ENCODE data around the gene EHHADH. TPM values are rescaled to one million over a fixed set of nuclear protein-coding genes. Genes with fewer than 3 reads are reported as not detected.

The EHHADH gene
- polyA plus RNA-seq, 1 of the 3 experiments (the other 2 are of a cell fraction), result 2.5 TPM

DNA sequence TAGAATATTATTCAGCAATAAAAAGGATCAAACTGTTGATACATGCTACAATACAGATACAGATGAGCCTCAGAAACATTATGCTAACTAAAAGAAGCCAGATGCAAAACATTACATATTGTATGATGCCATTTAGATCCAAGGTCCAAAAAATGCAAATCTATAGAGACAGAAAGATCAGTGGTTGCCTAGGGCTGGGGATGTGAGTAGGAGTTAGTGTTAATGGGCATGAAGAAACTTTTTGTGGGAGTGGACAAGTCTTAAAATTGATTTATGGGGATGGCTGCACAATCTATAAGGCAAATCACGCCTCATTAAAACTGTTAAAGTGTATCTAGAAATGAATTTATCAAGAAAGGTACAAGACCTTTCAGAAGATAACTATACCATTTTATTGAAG is 45.0 kb downstream of the EHHADH start:
- no peak overlapping the region for H3K4me2 ChIP-seq
- WGBS (ENCODE audit: low lambda C conversion rate), result 97% methylated on average over 1 of the region's 1 CpG
- H2AFZ ChIP-seq (ENCODE audit: low read depth), result no peak overlapping the region
- H3K9me3 ChIP-seq, result no peaks in the 10 kb centered on the region
- no peak overlapping the region for H3K4me3 ChIP-seq (ENCODE audit: low read depth in 2 of 2, low read length in 1 of 2)
- no peaks in the 10 kb centered on the region for H4K20me1 ChIP-seq (ENCODE audit: insufficient read depth)
- no peak overlapping the region for H3K27ac ChIP-seq (ENCODE audit: low read depth in 2 of 2, low read length in 1 of 2)
- no peaks in the 10 kb centered on the region for H3F3A ChIP-seq (replicated peaks; ENCODE audit: insufficient read depth)
- peaks cover 9 to 20% of the 10 kb centered on the region in 2 experiments; a peak in 3 of 4 replicates for H3K4me1 ChIP-seq (ENCODE audit: control insufficient read depth in 1 of 2, insufficient read depth in 2 of 2, low read depth in 1 of 2, low read length in 1 of 2)
- TF ChIP-seq USF1 (IDR thresholded peaks at IDR 0.05; ENCODE audit: borderline replicate concordance, low read depth), result no peak
- TF ChIP-seq, protein P1, sequence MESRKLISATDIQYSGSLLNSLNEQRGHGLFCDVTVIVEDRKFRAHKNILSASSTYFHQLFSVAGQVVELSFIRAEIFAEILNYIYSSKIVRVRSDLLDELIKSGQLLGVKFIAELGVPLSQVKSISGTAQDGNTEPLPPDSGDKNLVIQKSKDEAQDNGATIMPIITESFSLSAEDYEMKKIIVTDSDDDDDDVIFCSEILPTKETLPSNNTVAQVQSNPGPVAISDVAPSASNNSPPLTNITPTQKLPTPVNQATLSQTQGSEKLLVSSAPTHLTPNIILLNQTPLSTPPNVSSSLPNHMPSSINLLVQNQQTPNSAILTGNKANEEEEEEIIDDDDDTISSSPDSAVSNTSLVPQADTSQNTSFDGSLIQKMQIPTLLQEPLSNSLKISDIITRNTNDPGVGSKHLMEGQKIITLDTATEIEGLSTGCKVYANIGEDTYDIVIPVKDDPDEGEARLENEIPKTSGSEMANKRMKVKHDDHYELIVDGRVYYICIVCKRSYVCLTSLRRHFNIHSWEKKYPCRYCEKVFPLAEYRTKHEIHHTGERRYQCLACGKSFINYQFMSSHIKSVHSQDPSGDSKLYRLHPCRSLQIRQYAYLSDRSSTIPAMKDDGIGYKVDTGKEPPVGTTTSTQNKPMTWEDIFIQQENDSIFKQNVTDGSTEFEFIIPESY (IDR thresholded peaks at IDR 0.05; ENCODE audit: borderline replicate concordance, low read depth), result no peak
- TF ChIP-seq JUND (IDR thresholded peaks at IDR 0.05), result no peak
- no peak for TF ChIP-seq TAF1 (IDR thresholded peaks at IDR 0.05; ENCODE audit: borderline replicate concordance, low read depth, low read length)
- TF ChIP-seq TEAD4 (IDR thresholded peaks at IDR 0.05; ENCODE audit: borderline replicate concordance, insufficient read depth), result no peak
- TF ChIP-seq FOSL2 (IDR thresholded peaks at IDR 0.05; ENCODE audit: borderline replicate concordance, low read depth), result no peak
- no peak for TF ChIP-seq TCF12 (IDR thresholded peaks at IDR 0.05)
- TF ChIP-seq YY1 (IDR thresholded peaks at IDR 0.05; ENCODE audit: low read depth), result no peak
- TF ChIP-seq GATA2 (CRISPR knock-in tag; IDR thresholded peaks at IDR 0.05), result no peak
- TF ChIP-seq PBX3 (IDR thresholded peaks at IDR 0.05), result no peak
- TF ChIP-seq FOXM1 (IDR thresholded peaks at IDR 0.05; ENCODE audit: low read depth), result no peak
- no peak for TF ChIP-seq NFIC (IDR thresholded peaks at IDR 0.05; ENCODE audit: borderline replicate concordance)
- no peak for TF ChIP-seq SMC3 (IDR thresholded peaks at IDR 0.05; ENCODE audit: low read depth, low read length)
- CTCF ChIA-PET, result no interaction called here
- H3K36me3 ChIP-seq (replicated peaks in 1 of 2; ENCODE audit: control insufficient read depth in 1 of 2, insufficient read depth in 2 of 2, low read length in 1 of 2), result no peaks in the 10 kb centered on the region
- DNase-seq, result no peak
- H3K9ac ChIP-seq, result no peak overlapping the region
- POLR2A ChIA-PET, result no interaction called here
- H3K79me2 ChIP-seq (ENCODE audit: insufficient read depth), result no peaks in the 10 kb centered on the region
- H3K27me3 ChIP-seq (ENCODE audit: insufficient read depth), result no peaks in the 10 kb centered on the region
- H3K9me2 ChIP-seq, result no peaks in the 10 kb centered on the region

DNA sequence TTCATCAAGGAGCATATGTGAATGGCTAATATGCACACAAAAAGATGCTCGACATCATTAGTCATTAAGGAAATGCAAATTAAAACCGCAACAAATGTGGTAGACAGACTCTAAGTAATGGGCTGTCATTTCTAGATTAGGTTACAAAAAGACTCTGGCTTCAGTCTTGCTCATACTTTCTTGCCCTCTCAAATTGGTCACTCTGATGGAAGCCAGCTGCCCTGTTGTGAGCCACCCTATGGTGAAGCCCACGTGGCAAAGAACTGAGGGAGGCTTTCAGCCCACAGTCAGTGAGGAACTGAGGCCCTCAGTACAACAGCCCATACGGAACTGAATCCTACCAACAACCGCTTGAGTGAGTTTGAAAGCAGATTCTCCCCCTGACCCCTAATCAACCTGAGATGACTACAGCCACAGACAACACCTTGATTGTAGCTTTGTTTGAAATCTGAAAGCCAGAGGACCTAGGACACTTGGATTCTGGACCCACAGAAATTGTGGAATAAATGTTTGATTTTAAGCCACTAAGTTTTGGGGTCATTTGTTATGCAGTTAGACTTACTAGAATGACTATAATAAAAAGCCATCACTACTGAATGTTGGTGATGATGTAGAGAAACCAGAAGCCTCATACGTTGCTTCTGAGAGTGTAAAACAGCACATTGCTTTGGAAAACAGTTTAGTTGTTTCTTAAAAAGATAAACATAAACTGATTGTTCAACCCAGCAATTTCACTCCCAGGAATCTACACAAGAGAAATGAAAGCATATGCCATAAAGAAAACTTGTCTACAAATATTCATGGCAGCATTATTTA is 45.7 kb downstream of the EHHADH start:
- ChIA-PET POLR2A (no interaction called here), CTCF (interaction anchor here (1.0 kb wide), 1 partner anchor 62 kb away, joined by 3 read pairs; no protein-coding TSS in a partner anchor)
- no peak overlapping the region for H3K4me3 ChIP-seq (ENCODE audit: low read depth in 2 of 2, low read length in 1 of 2)
- H3F3A ChIP-seq (replicated peaks; ENCODE audit: insufficient read depth), result no peaks in the 10 kb centered on the region
- H2AFZ ChIP-seq (ENCODE audit: low read depth), result no peak overlapping the region
- H3K4me1 ChIP-seq (ENCODE audit: control insufficient read depth in 1 of 2, insufficient read depth in 2 of 2, low read depth in 1 of 2, low read length in 1 of 2), result peaks cover 9 to 20% of the 10 kb centered on the region in 2 experiments; a peak in 3 of 4 replicates
- H3K9me2 ChIP-seq, result no peaks in the 10 kb centered on the region
- no peaks in the 10 kb centered on the region for H3K9me3 ChIP-seq
- H4K20me1 ChIP-seq (ENCODE audit: insufficient read depth), result no peaks in the 10 kb centered on the region
- no peak for DNase-seq
- no peak overlapping the region for H3K4me2 ChIP-seq
- H3K27ac ChIP-seq (ENCODE audit: low read depth in 2 of 2, low read length in 1 of 2), result no peak overlapping the region
- TF ChIP-seq, protein P2, sequence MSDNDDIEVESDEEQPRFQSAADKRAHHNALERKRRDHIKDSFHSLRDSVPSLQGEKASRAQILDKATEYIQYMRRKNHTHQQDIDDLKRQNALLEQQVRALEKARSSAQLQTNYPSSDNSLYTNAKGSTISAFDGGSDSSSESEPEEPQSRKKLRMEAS (IDR thresholded peaks at IDR 0.05; ENCODE audit: low read depth), result peak; percentile 46; the same call in 1 of the 2 replicates
- TF ChIP-seq POLR2AphosphoS5 (IDR thresholded peaks at IDR 0.05; ENCODE audit: low read depth, low read length), result peak; percentile 51; the same call in 1 of the 2 replicates
- TF ChIP-seq FOXJ3 (CRISPR knock-in tag; IDR thresholded peaks at IDR 0.05), result no peak
- 0 out of 4 replicates have a peak, but pooled peaks of 1 of the 2 experiments have one; percentile 23 for TF ChIP-seq EP300 (IDR thresholded peaks at IDR 0.05; ENCODE audit: borderline replicate concordance in 1 of 2, low read depth in 1 of 2, low read length in 1 of 2)
- TF ChIP-seq SIN3A (IDR thresholded peaks at IDR 0.05; ENCODE audit: borderline replicate concordance, low read depth, low read length), result 0 out of 2 replicates have a peak, but pooled peaks have one; percentile 41
- TF ChIP-seq PBX3 (IDR thresholded peaks at IDR 0.05), result peak; percentile 79
- peak; percentile 81 for TF ChIP-seq TCF12 (IDR thresholded peaks at IDR 0.05)
- TF ChIP-seq MEF2A (IDR thresholded peaks at IDR 0.05; ENCODE audit: borderline replicate concordance, low read depth), result no peak
- TF ChIP-seq FOXM1 (IDR thresholded peaks at IDR 0.05; ENCODE audit: low read depth), result no peak
- H3K9ac ChIP-seq, result no peak overlapping the region
- no peaks in the 10 kb centered on the region for H3K27me3 ChIP-seq (ENCODE audit: insufficient read depth)
- no peaks in the 10 kb centered on the region for H3K36me3 ChIP-seq (replicated peaks in 1 of 2; ENCODE audit: control insufficient read depth in 1 of 2, insufficient read depth in 2 of 2, low read length in 1 of 2)
- 65% methylated on average over 6 of the region's 6 CpGs for WGBS (ENCODE audit: low lambda C conversion rate)
- H3K79me2 ChIP-seq (ENCODE audit: insufficient read depth), result no peaks in the 10 kb centered on the region
